Testis (tissue), 2 donors: ENCODE results near the gene CRHBP.

Experiments
- POLR2A ChIP-seq: fragments of 450-650 bp; IDR thresholded peaks from one replicate; pipeline ENCODE4 v1.6.1; 2017; ENCODE audit warnings: antibody characterized with exemption, mild to moderate bottlenecking, moderate library complexity
- TF ChIP-seq, protein P1 (sequence below), 3 experiments: fragments of 450-650 bp in 2 of 3; fragments of 200-600 bp in 1 of 3; sonication (generic) in 1 of 3; IDR thresholded peaks; one replicate each; pipeline ENCODE4 v1.5.1; 2016 to 2019; ENCODE audit warnings: antibody characterized with exemption in 3 of 3, mild to moderate bottlenecking in 2 of 3, moderate library complexity in 1 of 3

DNA sequence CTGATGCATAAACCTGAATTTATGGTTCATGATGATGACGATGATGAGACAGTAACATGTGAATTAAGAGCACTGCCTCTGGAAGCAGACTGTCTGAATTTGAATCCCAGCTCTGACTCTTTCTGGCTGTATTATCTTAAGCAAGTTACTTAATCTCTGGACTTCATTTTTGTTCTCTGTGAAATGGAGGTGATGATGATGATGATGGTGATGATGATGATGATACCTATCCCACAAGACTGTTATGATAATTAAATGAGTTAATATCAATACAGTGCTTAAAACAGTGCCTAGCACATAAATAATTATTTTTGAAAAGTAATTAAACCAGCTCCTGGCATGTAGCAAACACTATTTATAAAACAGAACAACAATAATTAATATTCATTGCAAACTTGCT, 64.1 kb downstream of the CRHBP start:
- TF ChIP-seq POLR2A = no peak
- TF ChIP-seq, protein P1, sequence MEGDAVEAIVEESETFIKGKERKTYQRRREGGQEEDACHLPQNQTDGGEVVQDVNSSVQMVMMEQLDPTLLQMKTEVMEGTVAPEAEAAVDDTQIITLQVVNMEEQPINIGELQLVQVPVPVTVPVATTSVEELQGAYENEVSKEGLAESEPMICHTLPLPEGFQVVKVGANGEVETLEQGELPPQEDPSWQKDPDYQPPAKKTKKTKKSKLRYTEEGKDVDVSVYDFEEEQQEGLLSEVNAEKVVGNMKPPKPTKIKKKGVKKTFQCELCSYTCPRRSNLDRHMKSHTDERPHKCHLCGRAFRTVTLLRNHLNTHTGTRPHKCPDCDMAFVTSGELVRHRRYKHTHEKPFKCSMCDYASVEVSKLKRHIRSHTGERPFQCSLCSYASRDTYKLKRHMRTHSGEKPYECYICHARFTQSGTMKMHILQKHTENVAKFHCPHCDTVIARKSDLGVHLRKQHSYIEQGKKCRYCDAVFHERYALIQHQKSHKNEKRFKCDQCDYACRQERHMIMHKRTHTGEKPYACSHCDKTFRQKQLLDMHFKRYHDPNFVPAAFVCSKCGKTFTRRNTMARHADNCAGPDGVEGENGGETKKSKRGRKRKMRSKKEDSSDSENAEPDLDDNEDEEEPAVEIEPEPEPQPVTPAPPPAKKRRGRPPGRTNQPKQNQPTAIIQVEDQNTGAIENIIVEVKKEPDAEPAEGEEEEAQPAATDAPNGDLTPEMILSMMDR (IDR thresholded peaks at IDR 0.05) = no peak
